Stimulated activated naive CD4-positive, alpha-beta T cell treated with Interleukin-2 at 50 U/mL for 16 hours (primary cell): ENCODE results near the gene SLC27A5.
"Not testable (repeated sequence)": the region's sequence is repeated elsewhere in the genome, so short reads cannot be mapped to it uniquely, and the experiment has no call there.

Experiments used
- DNase-seq: peaks from one replicate; lab custom pipeline; 2025; lab: John Stamatoyannopoulos, UW

Gene SLC27A5

GRCh38 chr19:58497634-58498170, 14.1 kb downstream of the SLC27A5 start:
- DNase-seq, result no peak

GRCh38 chr19:58492265-58492664, 19.5 kb downstream of the SLC27A5 start:
- DNase-seq, result no peak

DNA sequence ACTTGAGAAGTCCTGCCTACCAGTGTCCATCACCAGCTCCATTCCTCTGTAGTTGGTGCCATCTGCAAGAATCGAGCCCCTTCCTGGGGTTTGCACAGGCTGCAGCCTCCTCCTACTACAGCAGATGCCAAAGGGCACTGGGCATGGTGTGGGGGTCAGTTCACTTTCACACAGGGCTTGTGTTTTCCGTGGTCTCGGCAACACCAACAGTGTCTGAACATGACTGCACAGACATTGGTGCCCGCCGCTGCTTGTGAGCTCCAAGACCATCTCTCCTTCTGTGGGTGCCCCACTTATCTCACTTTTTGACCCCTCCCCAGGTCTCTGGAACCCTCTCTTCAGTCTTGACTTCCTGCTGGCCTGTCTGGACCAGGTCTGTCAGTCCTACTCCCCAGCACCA, 20.4 kb downstream of the SLC27A5 start:
- DNase-seq, result no peak

- not testable (repeated sequence) for DNase-seq
Observed at GRCh38 chr19:58484349-58484748, 27.4 kb downstream of the SLC27A5 start.

GRCh38 chr19:58483776-58484175, 28.0 kb downstream of the SLC27A5 start:
- DNase-seq, result no peak

GRCh38 chr19:58482372-58482771, 29.4 kb downstream of the SLC27A5 start:
- no peak for DNase-seq

DNA sequence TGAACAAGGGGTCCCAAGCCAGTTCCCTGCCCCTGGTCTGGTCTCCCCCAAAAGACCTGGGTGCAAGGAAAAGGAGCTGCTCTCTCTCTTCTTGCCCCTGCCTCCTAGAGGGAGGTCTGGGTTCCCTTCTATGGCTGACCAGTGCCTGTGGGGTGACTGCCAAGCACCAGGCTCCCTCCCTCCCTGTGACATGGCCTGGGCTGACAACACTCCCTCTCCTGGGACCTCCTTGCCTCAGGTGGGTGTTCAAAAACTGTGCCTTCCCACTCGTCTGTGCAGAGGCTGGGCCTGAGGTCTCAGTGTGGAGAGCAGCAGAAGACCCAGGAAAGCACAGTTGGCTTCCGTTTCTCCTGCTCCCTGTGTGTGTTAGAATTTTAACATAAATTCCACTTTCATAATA, 31.0 kb downstream of the SLC27A5 start:
- DNase-seq, result no peak

DNA sequence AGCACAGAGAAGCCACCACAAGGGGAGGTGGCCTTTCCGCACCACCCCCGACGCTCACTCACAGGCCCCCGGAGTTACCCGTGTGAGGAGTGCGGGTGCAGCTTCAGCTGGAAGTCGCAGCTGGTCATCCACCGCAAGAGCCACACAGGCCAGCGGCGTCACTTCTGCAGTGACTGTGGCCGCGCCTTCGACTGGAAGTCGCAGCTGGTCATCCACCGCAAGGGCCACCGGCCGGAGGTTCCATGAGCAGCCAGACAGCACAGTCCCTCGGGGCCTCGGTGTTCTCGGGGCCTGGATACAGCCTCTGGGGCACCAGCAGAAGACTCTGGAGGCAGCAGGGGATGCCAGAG, 31.3 kb downstream of the SLC27A5 start:
- DNase-seq, result no peak

DNA sequence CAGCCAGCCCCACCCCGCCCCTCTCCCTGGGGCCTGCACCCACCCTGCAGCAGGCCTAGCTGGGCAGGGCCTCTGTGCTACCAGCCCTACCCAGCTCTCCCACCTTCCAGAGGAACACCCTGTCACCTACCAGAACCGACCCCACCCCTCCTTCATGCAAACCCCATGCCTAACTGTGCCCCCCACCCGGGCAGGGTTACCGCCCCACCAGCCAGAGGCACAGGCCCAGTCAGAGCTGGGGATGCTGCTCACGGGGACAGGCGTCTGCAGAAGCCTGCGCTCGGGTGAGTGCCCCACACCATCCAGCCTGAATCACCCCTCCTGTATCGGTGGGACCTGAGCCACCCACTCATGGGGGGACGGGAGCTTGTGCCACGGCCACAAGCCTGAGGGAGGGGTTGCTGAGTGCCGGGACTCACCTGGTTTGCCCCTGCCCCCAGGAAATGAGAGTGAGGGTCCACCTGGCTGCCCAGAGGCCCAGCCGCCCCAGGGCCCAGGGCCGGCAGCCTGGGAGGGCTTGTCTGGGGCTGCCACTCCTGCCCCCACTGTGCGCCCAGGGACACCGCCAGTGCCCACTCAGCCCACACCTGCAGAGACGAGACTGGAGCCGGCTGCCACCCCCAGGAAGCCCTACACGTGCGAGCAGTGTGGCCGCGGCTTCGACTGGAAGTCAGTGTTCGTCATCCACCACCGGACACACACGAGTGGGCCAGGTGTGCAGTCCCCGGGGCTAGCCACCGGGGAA, 31.9 kb downstream of the SLC27A5 start:
- DNase-seq, result no peak

DNA sequence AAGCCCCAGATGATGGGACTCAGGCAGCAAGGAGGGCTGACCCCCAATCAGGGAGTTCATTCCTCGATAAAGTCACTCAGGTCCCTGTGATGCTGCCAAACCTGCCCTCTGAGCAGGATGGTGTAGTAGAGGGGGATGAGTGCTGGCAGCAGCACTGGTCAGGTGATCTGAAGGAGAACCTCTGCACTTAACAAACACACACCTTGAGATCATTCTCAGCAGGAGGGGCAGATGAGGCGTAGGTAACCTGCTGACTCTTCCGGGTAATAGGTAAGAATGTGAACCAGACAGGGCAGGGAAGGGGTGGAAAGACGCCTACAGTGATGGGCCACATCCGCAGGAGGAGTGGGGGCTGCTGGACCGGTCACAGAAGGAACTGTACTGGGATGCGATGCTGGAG, 32.5 kb downstream of the SLC27A5 start:
- no peak for DNase-seq

- DNase-seq, result no peak
Observed at GRCh38 chr19:58477871-58478270, 33.9 kb downstream of the SLC27A5 start.

DNA sequence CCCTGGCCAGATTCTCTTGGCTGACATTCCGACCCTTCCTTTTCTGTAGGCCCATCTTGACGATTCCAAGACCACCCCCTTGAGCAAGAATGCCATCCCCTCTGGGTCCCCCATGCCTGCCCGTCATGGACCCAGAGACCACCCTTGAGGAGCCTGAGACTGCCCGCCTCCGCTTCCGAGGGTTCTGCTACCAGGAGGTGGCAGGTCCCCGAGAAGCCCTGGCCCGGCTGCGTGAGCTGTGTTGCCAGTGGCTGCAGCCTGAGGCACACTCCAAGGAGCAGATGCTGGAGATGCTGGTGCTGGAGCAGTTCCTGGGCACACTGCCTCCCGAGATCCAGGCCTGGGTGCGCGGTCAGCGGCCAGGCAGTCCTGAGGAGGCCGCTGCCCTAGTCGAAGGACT, 34.7 kb downstream of the SLC27A5 start:
- no peak for DNase-seq

DNA sequence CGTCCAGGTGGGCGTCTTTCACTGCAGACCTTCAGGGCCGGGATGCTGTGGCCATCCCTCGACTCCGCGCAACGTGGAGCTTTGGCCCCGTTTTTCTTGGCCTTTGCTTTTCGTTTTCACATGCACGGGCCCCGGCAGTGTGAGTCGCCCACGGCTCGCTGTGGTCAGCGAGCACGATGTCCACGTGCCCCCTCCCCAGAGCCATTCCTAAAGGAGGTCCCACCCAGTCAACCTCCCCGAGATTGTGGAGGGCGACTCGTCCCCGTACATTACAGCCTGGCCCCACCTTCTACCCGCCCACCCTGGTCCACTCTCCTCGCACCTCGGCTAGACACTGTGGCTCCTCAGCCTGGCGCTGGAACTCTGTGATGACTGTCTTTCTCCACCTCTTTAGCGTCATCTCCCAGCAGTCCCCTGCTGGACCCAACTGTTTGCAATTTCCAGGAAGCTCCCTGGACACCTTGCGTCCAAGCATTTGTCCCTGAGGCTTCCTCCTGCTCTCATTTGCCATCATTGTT, 35.2 kb downstream of the SLC27A5 start:
- no peak for DNase-seq

- DNase-seq, result peak; percentile 96
Observed at GRCh38 chr19:58475714-58476497, 35.9 kb downstream of the SLC27A5 start, which contains the start of gene ZNF446. Gene ZNF446 (plus strand): TSS chr19:58476352. CDS start chr19:58477219, 867 bp downstream.

- DNase-seq, result no peak
Observed at GRCh38 chr19:58474997-58475713, 36.6 kb downstream of the SLC27A5 start.

DNA sequence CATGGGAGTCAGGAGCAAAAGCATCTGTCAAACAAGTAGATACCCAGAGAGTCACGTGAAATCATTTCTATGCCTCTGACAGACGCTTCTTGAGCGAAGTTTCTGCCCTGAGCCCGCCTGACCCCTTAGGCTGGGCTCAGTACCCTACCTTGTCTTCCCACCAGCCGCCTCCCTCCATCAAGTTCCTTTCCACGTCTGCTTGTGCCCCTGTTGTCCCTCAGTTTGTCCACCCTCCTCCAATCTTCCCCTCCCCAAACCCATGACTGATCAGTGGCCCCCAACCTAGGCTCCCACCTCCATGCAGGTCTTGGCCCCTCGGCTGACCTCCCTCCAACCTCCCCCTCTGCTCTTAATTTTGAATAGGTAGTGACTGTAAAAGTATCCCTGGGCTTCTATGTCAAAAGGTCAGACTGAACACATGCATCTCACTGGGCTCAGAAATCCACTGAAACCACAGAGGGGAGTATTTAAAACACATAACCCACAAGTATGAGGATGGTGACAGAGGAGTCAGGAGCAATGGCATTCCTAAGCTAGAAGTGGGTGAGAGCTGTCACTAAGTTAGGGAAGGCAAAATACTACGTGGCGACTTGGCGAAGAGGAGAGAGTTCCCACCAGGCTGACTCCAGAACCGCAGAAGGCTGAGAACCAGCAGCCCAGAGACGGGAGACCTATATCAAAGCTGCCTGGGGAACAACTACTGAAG, 37.3 kb downstream of the SLC27A5 start:
- DNase-seq, result no peak

- DNase-seq, result no peak
Observed at GRCh38 chr19:58473775-58474174, 38.0 kb downstream of the SLC27A5 start.

GRCh38 chr19:58471736-58472135, 40.1 kb downstream of the SLC27A5 start:
- DNase-seq, result no peak

GRCh38 chr19:58470837-58471543, 40.8 kb downstream of the SLC27A5 start:
- DNase-seq, result not testable (repeated sequence)

DNA sequence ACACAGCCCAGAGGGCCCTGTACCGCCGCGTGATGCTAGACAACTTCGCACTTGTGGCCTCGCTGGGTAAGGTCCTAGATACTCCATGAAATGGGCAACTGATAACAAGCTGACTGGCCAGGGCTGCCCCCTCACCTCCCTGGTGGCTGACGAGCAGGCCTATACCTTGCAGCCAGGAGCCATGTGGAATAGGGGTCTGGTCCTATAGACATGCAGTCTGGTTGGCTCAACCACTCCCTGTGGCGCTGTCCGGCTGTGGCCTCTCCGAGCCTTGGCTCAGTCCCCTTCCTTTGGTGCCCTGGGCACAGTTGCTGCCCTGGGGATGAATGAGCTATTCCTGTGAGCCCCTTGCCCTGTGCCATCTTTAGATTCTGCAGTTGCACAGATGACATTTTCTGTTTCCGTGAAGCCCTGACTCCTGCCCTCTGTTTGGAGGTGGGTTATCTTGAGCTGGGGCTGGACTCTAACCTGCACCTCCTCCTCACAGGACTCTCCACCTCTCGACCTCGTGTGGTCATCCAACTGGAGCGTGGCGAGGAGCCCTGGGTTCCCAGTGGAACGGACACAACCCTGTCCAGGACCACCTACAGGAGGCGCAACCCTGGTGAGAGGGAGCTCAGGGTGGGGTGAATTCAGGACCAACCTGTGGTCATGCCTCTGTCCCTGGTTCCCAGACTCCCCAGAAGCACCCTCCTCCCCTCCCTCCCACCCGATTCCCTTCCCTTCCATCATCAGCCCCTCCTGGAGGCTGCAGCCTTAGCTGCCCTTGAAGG, 42.4 kb downstream of the SLC27A5 start:
- DNase-seq, result no peak
